ENCODE data around the gene APOBEC3C. TPM values are rescaled to one million over a fixed set of nuclear protein-coding genes. Genes with fewer than 3 reads are reported as not detected.
"Not testable (repeated sequence)": the region's sequence is repeated elsewhere in the genome, so short reads cannot be mapped to it uniquely, and the experiment has no call there.

Gene APOBEC3C
- total and polyA plus RNA-seq, 8 donors: 22.3 to 36.1 (median 26.4) TPM

GRCh38 chr22:39055658-39056057 lies 41.6 kb downstream of the APOBEC3C start:
- intact Hi-C loops (cut with DNase I): no loop called here
- TF ChIP-seq, protein P1, sequence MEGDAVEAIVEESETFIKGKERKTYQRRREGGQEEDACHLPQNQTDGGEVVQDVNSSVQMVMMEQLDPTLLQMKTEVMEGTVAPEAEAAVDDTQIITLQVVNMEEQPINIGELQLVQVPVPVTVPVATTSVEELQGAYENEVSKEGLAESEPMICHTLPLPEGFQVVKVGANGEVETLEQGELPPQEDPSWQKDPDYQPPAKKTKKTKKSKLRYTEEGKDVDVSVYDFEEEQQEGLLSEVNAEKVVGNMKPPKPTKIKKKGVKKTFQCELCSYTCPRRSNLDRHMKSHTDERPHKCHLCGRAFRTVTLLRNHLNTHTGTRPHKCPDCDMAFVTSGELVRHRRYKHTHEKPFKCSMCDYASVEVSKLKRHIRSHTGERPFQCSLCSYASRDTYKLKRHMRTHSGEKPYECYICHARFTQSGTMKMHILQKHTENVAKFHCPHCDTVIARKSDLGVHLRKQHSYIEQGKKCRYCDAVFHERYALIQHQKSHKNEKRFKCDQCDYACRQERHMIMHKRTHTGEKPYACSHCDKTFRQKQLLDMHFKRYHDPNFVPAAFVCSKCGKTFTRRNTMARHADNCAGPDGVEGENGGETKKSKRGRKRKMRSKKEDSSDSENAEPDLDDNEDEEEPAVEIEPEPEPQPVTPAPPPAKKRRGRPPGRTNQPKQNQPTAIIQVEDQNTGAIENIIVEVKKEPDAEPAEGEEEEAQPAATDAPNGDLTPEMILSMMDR (IDR thresholded peaks at IDR 0.05): no peak
- no peaks in the 10 kb centered on the region for H3K4me1 ChIP-seq
- no peaks in the 10 kb centered on the region for H3K9me3 ChIP-seq
- H3K36me3 ChIP-seq: no peaks in the 10 kb centered on the region
- DNase-seq: no peak
- no peak for ATAC-seq
- no peak overlapping the region for H3K4me3 ChIP-seq
- no peak overlapping the region for H3K27ac ChIP-seq
- H3K27me3 ChIP-seq: no peaks in the 10 kb centered on the region

DNA sequence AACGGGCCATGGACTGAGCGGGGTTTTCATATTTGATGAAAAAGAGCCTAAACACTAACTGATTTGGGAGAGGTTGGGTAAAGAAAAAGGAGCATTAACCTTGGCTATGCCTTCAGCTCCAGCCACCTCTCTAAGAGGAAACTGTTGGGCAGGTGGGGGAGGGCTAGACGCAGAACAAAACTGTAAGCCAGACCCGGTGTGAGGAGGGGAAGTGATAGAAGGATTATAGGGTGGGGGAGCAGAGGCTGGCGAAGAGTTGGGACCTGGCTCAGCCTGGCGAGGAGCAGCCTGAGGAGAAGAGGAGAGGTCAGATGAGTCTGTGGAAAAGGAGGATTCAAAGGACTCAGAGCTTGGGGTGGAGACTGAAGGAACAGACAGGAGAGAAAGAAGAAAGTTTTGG lies 47.2 kb downstream of the APOBEC3C start:
- H3K4me1 ChIP-seq; DNase-seq; H3K27ac ChIP-seq; H3K9me3 ChIP-seq; H3K36me3 ChIP-seq; H3K4me3 ChIP-seq; H3K27me3 ChIP-seq; intact Hi-C loops (cut with DNase I); ATAC-seq: not testable (repeated sequence)

- H3K27ac ChIP-seq; H3K4me1 ChIP-seq; H3K36me3 ChIP-seq; H3K9me3 ChIP-seq; intact Hi-C loops (cut with DNase I); H3K4me3 ChIP-seq; ATAC-seq; H3K27me3 ChIP-seq; DNase-seq: not testable (repeated sequence)
These were observed 47.9 kb downstream of the APOBEC3C start for GRCh38 chr22:39061951-39062350.

- ATAC-seq: peak; percentile 25
- H3K9me3 ChIP-seq; H3K36me3 ChIP-seq; H3K27ac ChIP-seq; intact Hi-C loops (cut with DNase I); H3K27me3 ChIP-seq; H3K4me3 ChIP-seq; DNase-seq; H3K4me1 ChIP-seq: not testable (repeated sequence)
These were observed 49.8 kb downstream of the APOBEC3C start for GRCh38 chr22:39063904-39064303.

GRCh38 chr22:39066442-39067276 lies 52.6 kb downstream of the APOBEC3C start:
- H3K4me1 ChIP-seq; H3K27ac ChIP-seq; intact Hi-C loops (cut with DNase I); H3K27me3 ChIP-seq; H3K9me3 ChIP-seq; DNase-seq; H3K4me3 ChIP-seq; ATAC-seq; H3K36me3 ChIP-seq: not testable (repeated sequence)

DNA sequence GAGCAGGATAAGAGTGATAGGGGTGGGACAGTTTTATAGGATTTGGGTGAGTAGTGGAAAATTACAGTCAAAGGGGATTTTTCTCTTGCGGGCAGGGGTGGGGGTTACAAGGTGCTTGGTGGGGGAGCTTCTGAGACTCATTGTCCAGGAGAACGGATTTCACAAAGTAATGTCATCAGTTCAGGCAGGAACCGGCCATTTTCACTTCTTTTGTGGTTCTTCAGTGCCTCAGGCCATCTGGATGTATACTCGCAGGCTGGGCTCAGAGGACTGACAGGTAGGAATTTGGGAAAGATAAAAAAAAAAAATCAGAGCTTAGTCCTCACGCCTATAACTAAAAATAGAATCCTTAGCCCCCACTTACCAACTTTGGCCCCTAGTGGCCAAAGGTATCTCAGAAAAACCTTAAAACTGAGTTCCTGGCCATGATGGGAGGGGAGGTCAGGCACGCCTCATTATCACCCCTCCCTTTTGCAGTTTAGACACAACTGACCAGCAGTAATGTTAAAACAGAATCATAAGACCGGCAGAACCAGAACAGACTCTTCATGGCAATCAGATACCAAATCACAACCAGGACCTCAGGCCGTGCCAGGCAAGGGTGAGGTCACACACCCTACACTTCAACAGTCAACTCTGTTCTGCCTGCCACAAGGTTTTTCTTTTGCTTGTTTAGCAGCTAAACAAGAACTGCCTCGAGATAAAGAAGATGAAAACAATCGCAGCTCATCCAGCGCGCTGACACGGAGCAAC lies 54.2 kb downstream of the APOBEC3C start:
- Histone ChIP-seq H3K9me3 (no peaks in the 10 kb centered on the region), H3K27ac (no peak overlapping the region), H3K36me3 (no peaks in the 10 kb centered on the region), H3K4me1 (no peaks in the 10 kb centered on the region), H3K27me3 (no peaks in the 10 kb centered on the region), H3K4me3 (no peak overlapping the region)
- DNase-seq (no peak), ATAC-seq (no peak)
- intact Hi-C loops (cut with DNase I): no loop called here
- TF ChIP-seq, protein P1 (IDR thresholded peaks at IDR 0.05): no peak

Other genes starting within 250 kb of the APOBEC3C start
- 10 to 100 TPM; 16.3 to 21.5 TPM for gene DNAL4, start 220.1 kb upstream of the APOBEC3C start, total RNA-seq
- gene DNAL4, start 220.1 kb upstream of the APOBEC3C start, polyA plus RNA-seq (ENCODE audit: insufficient read length in 6 of 6): 10 to 100 TPM; 32.7 to 36.4 (median 34.9) TPM
- 1 to 10 TPM; 4.5 to 5.3 TPM for gene NPTXR, start 170.2 kb upstream of the APOBEC3C start, total RNA-seq
- gene NPTXR, start 170.2 kb upstream of the APOBEC3C start, polyA plus RNA-seq (ENCODE audit: insufficient read length in 6 of 6): 10 to 100 TPM in 3 of 6 donors, 1 to 10 TPM in 3; 7.0 to 13.3 (median 10.0) TPM
- gene CBX6, start 142.0 kb upstream of the APOBEC3C start, total RNA-seq: 10 to 100 TPM; 63.0 to 80.0 TPM
- 10 to 100 TPM; 22.0 to 46.3 (median 40.6) TPM for gene CBX6, start 142.0 kb upstream of the APOBEC3C start, polyA plus RNA-seq (ENCODE audit: insufficient read length in 6 of 6)
- 10 to 100 TPM in 1 of 2 donors, 1 to 10 TPM in 1; 2.4 to 25.5 TPM for gene APOBEC3A, start 56.6 kb upstream of the APOBEC3C start, total RNA-seq
- gene APOBEC3A, start 56.6 kb upstream of the APOBEC3C start, polyA plus RNA-seq (ENCODE audit: insufficient read length in 6 of 6): under 1 TPM in 3 of 6 donors, not detected in 3; 0.38 to 0.52 (median 0.41) TPM
- 1 to 10 TPM; 1.9 to 9.5 TPM for gene APOBEC3B, start 31.9 kb upstream of the APOBEC3C start, total RNA-seq
- gene APOBEC3B, start 31.9 kb upstream of the APOBEC3C start, polyA plus RNA-seq (ENCODE audit: insufficient read length in 6 of 6): 1 to 10 TPM; 3.0 to 9.8 (median 7.2) TPM
- 1 to 10 TPM; 3.7 to 5.5 TPM for gene APOBEC3D, start 6.9 kb downstream of the APOBEC3C start, total RNA-seq
- gene APOBEC3D, start 6.9 kb downstream of the APOBEC3C start, polyA plus RNA-seq (ENCODE audit: insufficient read length in 6 of 6): 1 to 10 TPM; 2.7 to 4.4 (median 3.9) TPM
- gene APOBEC3F, start 26.6 kb downstream of the APOBEC3C start, total RNA-seq: 10 to 100 TPM; 11.2 to 12.4 TPM
- 10 to 100 TPM; 11.0 to 14.3 (median 11.9) TPM for gene APOBEC3F, start 26.6 kb downstream of the APOBEC3C start, polyA plus RNA-seq (ENCODE audit: insufficient read length in 6 of 6)
- 10 to 100 TPM in 1 of 2 donors, 1 to 10 TPM in 1; 8.2 to 15.7 TPM for gene APOBEC3G, start 63.0 kb downstream of the APOBEC3C start, total RNA-seq
- 10 to 100 TPM; 14.2 to 19.1 (median 16.3) TPM for gene APOBEC3G, start 63.0 kb downstream of the APOBEC3C start, polyA plus RNA-seq (ENCODE audit: insufficient read length in 6 of 6)
- gene APOBEC3H, start 83.0 kb downstream of the APOBEC3C start, total RNA-seq: 1 to 10 TPM in 1 of 2 donors, under 1 TPM in 1; 0.94 to 1.3 TPM
- gene APOBEC3H, start 83.0 kb downstream of the APOBEC3C start, polyA plus RNA-seq (ENCODE audit: insufficient read length in 6 of 6): under 1 TPM in 2 of 6 donors, not detected in 4; 0.23 to 0.27 TPM
- 10 to 100 TPM; 17.1 to 17.7 TPM for gene CBX7, start 138.4 kb downstream of the APOBEC3C start, total RNA-seq
- gene CBX7, start 138.4 kb downstream of the APOBEC3C start, polyA plus RNA-seq (ENCODE audit: insufficient read length in 6 of 6): 1 to 10 TPM; 7.4 to 9.3 (median 8.2) TPM
- 10 to 100 TPM; 21.9 to 28.2 TPM for gene PDGFB, start 230.7 kb downstream of the APOBEC3C start, total RNA-seq
- 10 to 100 TPM; 16.0 to 27.5 (median 22.8) TPM for gene PDGFB, start 230.7 kb downstream of the APOBEC3C start, polyA plus RNA-seq (ENCODE audit: insufficient read length in 6 of 6)

Measured in left lung (tissue), 10 donors.